Spleen (tissue), 11 donors: ENCODE results near the gene CCDC88B. TPM values are rescaled to one million over a fixed set of nuclear protein-coding genes. Genes with fewer than 3 reads are reported as not detected.

ENCODE experiments used
- DNase-seq: peaks from one replicate; pipeline ENCODE4 v3.0.0-alpha.2; 2020
- H3K27ac ChIP-seq, 8 donors: fragments of 200-600 bp; sonication (generic) in 7 of 8; 1 replicate in 4 of 8; 2 replicates in 4 of 8; pipeline versions ENCODE4 v1.5.0 to v1.8.0; 2016 to 2021; ENCODE audit warnings: inconsistent platforms in 4 of 8, mild to moderate bottlenecking in 4 of 8, moderate library complexity in 1 of 8
- H3K27me3 ChIP-seq, 7 donors: fragments of 200-600 bp; sonication (generic) in 6 of 7; replicated peaks in 1 of 7; 1 replicate in 4 of 7; 2 replicates in 3 of 7; pipeline versions ENCODE4 v1.5.0 to v1.8.0; 2016 to 2021; ENCODE audit warnings: inconsistent platforms in 3 of 7, mild to moderate bottlenecking in 1 of 7
- H3K36me3 ChIP-seq, 6 donors: fragments of 200-600 bp; sonication (generic) in 5 of 6; 1 replicate in 4 of 6; 2 replicates in 2 of 6; pipeline versions ENCODE4 v1.5.0 to v1.8.0; 2016 to 2021; ENCODE audit warnings: inconsistent platforms in 2 of 6
- H3K4me1 ChIP-seq, 6 donors: fragments of 200-600 bp; sonication (generic) in 5 of 6; 1 replicate in 3 of 6; 2 replicates in 3 of 6; pipeline versions ENCODE4 v1.5.0 to v1.8.0; 2016 to 2021; ENCODE audit warnings: inconsistent platforms in 3 of 6
- H3K4me3 ChIP-seq, 8 donors: fragments of 200-600 bp; sonication (generic) in 7 of 8; 1 replicate in 4 of 8; 2 replicates in 4 of 8; pipeline versions ENCODE4 v1.5.0 to v1.8.0; 2016 to 2021; ENCODE audit warnings: inconsistent platforms in 4 of 8, mild to moderate bottlenecking in 4 of 8, moderate library complexity in 2 of 8
- H3K9me3 ChIP-seq, 8 donors: fragments of 200-600 bp; sonication (generic) in 7 of 8; 1 replicate in 4 of 8; 2 replicates in 4 of 8; pipeline versions ENCODE4 v1.5.0 to v1.8.0; 2016 to 2021; ENCODE audit warnings: inconsistent platforms in 4 of 8
- POLR2A ChIP-seq, 3 donors: fragments of 450-650 bp; IDR thresholded peaks; one replicate each; pipeline ENCODE4 v1.5.1; 2017; ENCODE audit warnings: antibody characterized with exemption in 3 of 3, mild to moderate bottlenecking in 1 of 3
- POLR2AphosphoS5 ChIP-seq, 3 donors: sonication (generic); formaldehyde crosslinking; IDR thresholded peaks; one replicate each; pipeline ENCODE4 v1.5.1; 2017; ENCODE audit warnings: antibody characterized with exemption in 3 of 3
- WGBS, 5 donors: extraction: QIAGEN DNeasy Blood & Tissue Kit in 3 of 5; methylation state at CpG; one replicate each; pipeline versions ENCODE4 v1.1.5 to v1.1.7; 2013 to 2018; 5-methylcytosine and 5-hydroxymethylcytosine counted together
- intact Hi-C: fragments of 100-400 bp; cut with DNase I; formaldehyde crosslinking; loops from one replicate; pipeline ENCODE4 v1.15.0; 2023; ENCODE audit warnings: low total_unique reads
- polyA plus RNA-seq, 3 donors: library from polyadenylated mRNA; stranded (reverse); fragments of 200-250 nt; gene quantifications; one replicate each; pipeline ENCODE4 v1.2.1, GENCODE V29; 2013
- total RNA-seq, 7 donors: library from RNA; depleted of rRNA in 3 of 7; stranded (reverse); fragments of >200 nt in 3 of 7; fragmentation: NEBNext Ultra II Directional in 4 of 7; extraction: Animal tissue kit (Norgen Biotek cat#: 25700) in 4 of 7; gene quantifications; one replicate each; pipeline versions ENCODE4 v1.1.0 to v1.2.1, GENCODE V29; 2016 to 2021
- TF ChIP-seq, protein P1 (sequence below), 11 experiments: fragments of 200-600 bp in 7 of 11; fragments of 450-650 bp in 4 of 11; sonication (generic) in 4 of 11; IDR thresholded peaks in 8 of 11; conservative IDR thresholded peaks in 3 of 11; 1 replicate in 7 of 11; 2 replicates in 4 of 11; pipeline versions ENCODE4 v1.4.0 to v1.8.0; 2016 to 2021; ENCODE audit warnings: antibody characterized with exemption in 11 of 11, inconsistent platforms in 4 of 11, mild to moderate bottlenecking in 1 of 11
- donor health status: healthy with polysubstance abuse.
- donor health status: DM: no; HTN: no; CAD: no; lungs with moderate emphysema.
- donor health status: DM: no; HTN: no; CAD: no.
- donor health status: Bipolar disorder and iron deficiency.
- donor health status: healthy.
- donor health status: DM: no; HTN: no; CAD: no.
- donor health status: DM: yes; HTN: yes; CAD: no.

CCDC88B gene
- total and polyA plus RNA-seq, 10 donors: 64.3 to 638 (median 106) TPM

DNA sequence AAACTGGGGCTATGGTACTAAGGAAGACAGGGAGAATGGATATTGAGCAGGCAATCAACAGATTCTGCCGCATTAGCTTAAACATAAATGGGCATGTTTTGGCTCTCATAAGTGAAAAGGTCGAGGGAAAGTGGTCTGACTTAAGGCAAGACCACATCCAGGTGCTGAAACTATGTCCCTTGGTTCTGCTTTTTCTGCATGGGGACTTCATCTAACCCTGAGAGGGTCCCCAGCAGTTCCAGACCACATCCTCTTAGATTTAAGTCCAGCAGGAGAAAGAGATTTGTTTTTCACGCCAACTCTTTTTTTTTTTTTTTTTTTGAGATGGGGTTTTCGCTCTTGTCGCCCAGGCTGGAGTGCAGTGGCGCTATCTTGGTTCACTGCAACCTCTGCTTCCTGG is 24.4 kb downstream of the CCDC88B start:
- H3K36me3 ChIP-seq: peaks cover 0 to 94% (median 86%) of the 10 kb centered on the region in 6 donors
- intact Hi-C loops: no loop called here
- H3K27me3 ChIP-seq: no peaks in the 10 kb centered on the region
- H3K27ac ChIP-seq: no peak overlapping the region
- H3K9me3 ChIP-seq: no peaks in the 10 kb centered on the region
- H3K4me3 ChIP-seq: no peak overlapping the region
- WGBS, 5 donors: 68 to 75% (median 72%) methylated on average over 6 of the region's 6 CpGs
- TF ChIP-seq POLR2A (IDR thresholded peaks at IDR 0.05) (no peak), POLR2AphosphoS5 (IDR thresholded peaks at IDR 0.05) (no peak)
- TF ChIP-seq, protein P1, sequence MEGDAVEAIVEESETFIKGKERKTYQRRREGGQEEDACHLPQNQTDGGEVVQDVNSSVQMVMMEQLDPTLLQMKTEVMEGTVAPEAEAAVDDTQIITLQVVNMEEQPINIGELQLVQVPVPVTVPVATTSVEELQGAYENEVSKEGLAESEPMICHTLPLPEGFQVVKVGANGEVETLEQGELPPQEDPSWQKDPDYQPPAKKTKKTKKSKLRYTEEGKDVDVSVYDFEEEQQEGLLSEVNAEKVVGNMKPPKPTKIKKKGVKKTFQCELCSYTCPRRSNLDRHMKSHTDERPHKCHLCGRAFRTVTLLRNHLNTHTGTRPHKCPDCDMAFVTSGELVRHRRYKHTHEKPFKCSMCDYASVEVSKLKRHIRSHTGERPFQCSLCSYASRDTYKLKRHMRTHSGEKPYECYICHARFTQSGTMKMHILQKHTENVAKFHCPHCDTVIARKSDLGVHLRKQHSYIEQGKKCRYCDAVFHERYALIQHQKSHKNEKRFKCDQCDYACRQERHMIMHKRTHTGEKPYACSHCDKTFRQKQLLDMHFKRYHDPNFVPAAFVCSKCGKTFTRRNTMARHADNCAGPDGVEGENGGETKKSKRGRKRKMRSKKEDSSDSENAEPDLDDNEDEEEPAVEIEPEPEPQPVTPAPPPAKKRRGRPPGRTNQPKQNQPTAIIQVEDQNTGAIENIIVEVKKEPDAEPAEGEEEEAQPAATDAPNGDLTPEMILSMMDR (IDR thresholded peaks at IDR 0.05 in 8 of 11, conservative IDR thresholded peaks at IDR 0.05 in 3 of 11): no peak
- DNase-seq: no peak
- peaks cover 13 to 32% (median 17%) of the 10 kb centered on the region in 6 donors for H3K4me1 ChIP-seq

DNA sequence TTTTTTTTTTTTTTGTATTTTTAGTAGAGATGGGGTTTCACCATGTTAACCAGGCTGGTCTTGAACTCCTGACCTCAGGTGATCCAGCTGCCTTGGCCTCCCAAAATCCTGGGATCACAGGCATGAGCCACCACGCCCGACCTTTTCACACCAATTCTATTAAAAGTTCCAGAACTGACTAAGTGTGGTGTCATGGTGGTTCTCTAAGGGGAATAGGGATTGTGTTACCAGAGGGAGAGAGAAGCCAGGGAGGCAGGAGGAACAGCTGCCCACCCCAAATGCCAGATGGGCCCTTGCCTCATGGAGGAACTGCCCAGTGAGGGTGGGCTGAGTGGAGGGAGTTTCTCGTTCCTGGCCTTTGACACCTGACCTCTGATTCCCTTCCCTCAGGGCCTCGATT is 24.9 kb downstream of the CCDC88B start:
- Histone ChIP-seq H3K9me3 (no peaks in the 10 kb centered on the region), H3K27me3 (no peaks in the 10 kb centered on the region), H3K4me1 (peaks cover 9 to 28% (median 12%) of the 10 kb centered on the region in 6 donors), H3K36me3 (peaks cover 0 to 99% (median 91%) of the 10 kb centered on the region in 6 donors), H3K27ac (no peak overlapping the region), H3K4me3 (no peak overlapping the region)
- no peak for DNase-seq
- intact Hi-C loops: no loop called here
- 82 to 85% (median 84%) methylated on average over 4 of the region's 4 CpGs for WGBS, 5 donors
- TF ChIP-seq, protein P1 (IDR thresholded peaks at IDR 0.05 in 8 of 11, conservative IDR thresholded peaks at IDR 0.05 in 3 of 11): no peak
- no peak for TF ChIP-seq POLR2A (IDR thresholded peaks at IDR 0.05)
- no peak for TF ChIP-seq POLR2AphosphoS5 (IDR thresholded peaks at IDR 0.05)

DNA sequence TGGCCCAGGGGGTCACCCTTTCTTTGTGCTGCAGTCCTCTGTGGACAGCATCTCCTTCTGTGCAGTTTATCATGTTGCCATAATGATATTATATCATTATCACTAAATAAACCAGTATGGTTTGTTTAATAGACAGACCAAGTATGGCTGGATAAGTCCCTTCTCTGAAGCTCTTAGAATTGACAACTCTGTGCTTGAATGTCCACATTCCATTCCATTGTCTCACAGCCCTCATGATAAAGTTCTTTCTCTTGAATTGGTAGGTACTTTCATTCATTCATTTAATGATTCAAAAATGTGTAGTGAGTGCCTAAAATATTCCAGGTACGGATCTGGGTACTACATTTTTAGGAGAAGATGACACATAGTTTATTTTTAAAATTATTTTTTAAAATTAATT is 26.7 kb downstream of the CCDC88B start:
- Histone ChIP-seq H3K4me3 (no peak overlapping the region), H3K27me3 (no peaks in the 10 kb centered on the region), H3K9me3 (no peaks in the 10 kb centered on the region), H3K4me1 (peaks cover 0 to 16% (median 7%) of the 10 kb centered on the region in 6 donors), H3K27ac (no peak overlapping the region), H3K36me3 (peaks cover 0 to 100% (median 90%) of the 10 kb centered on the region in 6 donors)
- intact Hi-C loops: no loop called here
- 83 to 98% (median 92%) methylated on average over 1 of the region's 1 CpG for WGBS, 5 donors
- no peak for TF ChIP-seq POLR2AphosphoS5 (IDR thresholded peaks at IDR 0.05)
- no peak for TF ChIP-seq POLR2A (IDR thresholded peaks at IDR 0.05)
- TF ChIP-seq, protein P1 (IDR thresholded peaks at IDR 0.05 in 8 of 11, conservative IDR thresholded peaks at IDR 0.05 in 3 of 11): no peak
- DNase-seq: no peak

- DNase-seq: no peak
- TF ChIP-seq POLR2AphosphoS5 (IDR thresholded peaks at IDR 0.05): no peak
- TF ChIP-seq, protein P1 (IDR thresholded peaks at IDR 0.05 in 8 of 11, conservative IDR thresholded peaks at IDR 0.05 in 3 of 11): no peak
- no peak for TF ChIP-seq POLR2A (IDR thresholded peaks at IDR 0.05)
- Histone ChIP-seq H3K4me1 (peaks cover 0 to 15% (median 7%) of the 10 kb centered on the region in 6 donors), H3K27ac (no peak overlapping the region), H3K4me3 (no peak overlapping the region), H3K9me3 (no peaks in the 10 kb centered on the region), H3K27me3 (no peaks in the 10 kb centered on the region), H3K36me3 (peaks cover 0 to 94% (median 79%) of the 10 kb centered on the region in 6 donors)
- WGBS, 5 donors: 92 to 96% (median 94%) methylated on average over 29 to 46 of the region's 46 CpGs
- intact Hi-C loops: no loop called here
Observed at GRCh38 chr11:64367931-64368672, 28.1 kb downstream of the CCDC88B start.
